Progenitor cell of endocrine pancreas (in vitro differentiated cells): Measurements from ENCODE around the gene OSBP2. TPM values are rescaled to one million over a fixed set of nuclear protein-coding genes. Genes with fewer than 3 reads are reported as not detected.

Experiments
- DNase-seq: peaks from one replicate; pipeline ENCODE4 v3.0.0; 2021; ENCODE audit warnings: low spot score; ENCODE audit not compliant: unreplicated experiment
- H3K27ac Mint-ChIP-seq: 2 replicates; pipeline ENCODE4 v1.8.0; 2021; ENCODE audit warnings: mild to moderate bottlenecking, moderate library complexity, mixed read lengths
- H3K27me3 Mint-ChIP-seq: 2 replicates; pipeline ENCODE4 v1.8.0; 2021; ENCODE audit warnings: mixed read lengths
- H3K36me3 Mint-ChIP-seq: 2 replicates; pipeline ENCODE4 v1.8.0; 2022; ENCODE audit warnings: mixed read lengths; ENCODE audit not compliant: insufficient read depth
- H3K4me1 Mint-ChIP-seq: 2 replicates; pipeline ENCODE4 v1.8.0; 2021; ENCODE audit warnings: low read depth, mixed read lengths
- H3K4me3 Mint-ChIP-seq: 2 replicates; pipeline ENCODE4 v1.8.0; 2021; ENCODE audit warnings: low read depth, mild to moderate bottlenecking, moderate library complexity, mixed read lengths
- H3K9me3 Mint-ChIP-seq: 2 replicates; pipeline ENCODE4 v1.8.0; 2021; ENCODE audit warnings: low read depth, mixed read lengths
- total RNA-seq: library from RNA; stranded (reverse); gene quantifications from 2 replicates; pipeline ENCODE4 v1.2.1, GENCODE V29; 2021
- TF ChIP-seq, protein P1 (sequence below): fragments of 200-600 bp; sonication (generic); IDR thresholded peaks from one replicate; pipeline ENCODE4 v1.5.0; 2021; ENCODE audit warnings: antibody characterized with exemption, mild to moderate bottlenecking; ENCODE audit not compliant: unreplicated experiment

Gene OSBP2
- total RNA-seq, 1 donor from 2014 or later: 8.3 TPM

DNA sequence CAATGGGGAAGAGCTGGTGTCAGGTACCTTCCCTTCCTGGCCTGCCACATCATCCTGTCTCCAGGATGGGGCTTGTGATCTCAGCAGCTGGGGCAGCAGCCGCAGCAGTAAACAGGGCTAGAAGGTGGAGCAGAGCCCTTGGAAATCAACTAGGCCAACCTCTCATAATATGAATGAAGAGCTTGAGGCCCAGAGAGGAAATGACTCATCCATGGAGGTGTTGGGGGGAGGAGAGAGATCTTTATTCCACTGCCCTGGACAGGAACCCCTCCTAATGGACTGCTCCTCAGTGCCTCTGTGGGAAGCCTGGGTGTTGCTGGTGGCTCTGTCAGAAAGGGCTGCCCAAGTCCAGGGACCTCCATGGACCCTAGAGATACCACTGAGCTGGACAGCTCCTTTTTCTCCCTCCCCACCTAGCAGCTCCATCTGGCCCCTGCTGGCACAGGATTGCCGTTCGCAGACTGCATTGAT, 111.8 kb downstream of the OSBP2 start:
- Mint-ChIP-seq H3K27ac (no peak overlapping the region), H3K9me3 (no peaks in the 10 kb centered on the region), H3K4me3 (no peak overlapping the region), H3K4me1 (no peaks in the 10 kb centered on the region), H3K36me3 (no peaks in the 10 kb centered on the region), H3K27me3 (peaks cover 53% of the 10 kb centered on the region)
- TF ChIP-seq, protein P1, sequence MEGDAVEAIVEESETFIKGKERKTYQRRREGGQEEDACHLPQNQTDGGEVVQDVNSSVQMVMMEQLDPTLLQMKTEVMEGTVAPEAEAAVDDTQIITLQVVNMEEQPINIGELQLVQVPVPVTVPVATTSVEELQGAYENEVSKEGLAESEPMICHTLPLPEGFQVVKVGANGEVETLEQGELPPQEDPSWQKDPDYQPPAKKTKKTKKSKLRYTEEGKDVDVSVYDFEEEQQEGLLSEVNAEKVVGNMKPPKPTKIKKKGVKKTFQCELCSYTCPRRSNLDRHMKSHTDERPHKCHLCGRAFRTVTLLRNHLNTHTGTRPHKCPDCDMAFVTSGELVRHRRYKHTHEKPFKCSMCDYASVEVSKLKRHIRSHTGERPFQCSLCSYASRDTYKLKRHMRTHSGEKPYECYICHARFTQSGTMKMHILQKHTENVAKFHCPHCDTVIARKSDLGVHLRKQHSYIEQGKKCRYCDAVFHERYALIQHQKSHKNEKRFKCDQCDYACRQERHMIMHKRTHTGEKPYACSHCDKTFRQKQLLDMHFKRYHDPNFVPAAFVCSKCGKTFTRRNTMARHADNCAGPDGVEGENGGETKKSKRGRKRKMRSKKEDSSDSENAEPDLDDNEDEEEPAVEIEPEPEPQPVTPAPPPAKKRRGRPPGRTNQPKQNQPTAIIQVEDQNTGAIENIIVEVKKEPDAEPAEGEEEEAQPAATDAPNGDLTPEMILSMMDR: no peak
- DNase-seq: no peak

- TF ChIP-seq, protein P1: no peak
- H3K9me3 Mint-ChIP-seq: no peaks in the 10 kb centered on the region
- H3K4me3 Mint-ChIP-seq: no peak overlapping the region
- H3K4me1 Mint-ChIP-seq: no peaks in the 10 kb centered on the region
- H3K27ac Mint-ChIP-seq: no peak overlapping the region
- DNase-seq: no peak
- H3K36me3 Mint-ChIP-seq: no peaks in the 10 kb centered on the region
- H3K27me3 Mint-ChIP-seq: peaks cover 31% of the 10 kb centered on the region
Measured at GRCh38 chr22:30809086-30809485, 114.4 kb downstream of the OSBP2 start.

- H3K36me3 Mint-ChIP-seq: no peaks in the 10 kb centered on the region
- peaks cover 21% of the 10 kb centered on the region for H3K27me3 Mint-ChIP-seq
- no peaks in the 10 kb centered on the region for H3K9me3 Mint-ChIP-seq
- no peak for DNase-seq
- H3K4me3 Mint-ChIP-seq: no peak overlapping the region
- TF ChIP-seq, protein P1: no peak
- no peak overlapping the region for H3K27ac Mint-ChIP-seq
- H3K4me1 Mint-ChIP-seq: no peaks in the 10 kb centered on the region
Measured at GRCh38 chr22:30810105-30810504, 115.4 kb downstream of the OSBP2 start.

- no peaks in the 10 kb centered on the region for H3K4me1 Mint-ChIP-seq
- peaks cover 7% of the 10 kb centered on the region for H3K27me3 Mint-ChIP-seq
- DNase-seq: no peak
- TF ChIP-seq, protein P1: no peak
- no peak overlapping the region for H3K27ac Mint-ChIP-seq
- H3K4me3 Mint-ChIP-seq: no peak overlapping the region
- H3K36me3 Mint-ChIP-seq: no peaks in the 10 kb centered on the region
- H3K9me3 Mint-ChIP-seq: no peaks in the 10 kb centered on the region
Measured at GRCh38 chr22:30813936-30814335, 119.3 kb downstream of the OSBP2 start.

DNA sequence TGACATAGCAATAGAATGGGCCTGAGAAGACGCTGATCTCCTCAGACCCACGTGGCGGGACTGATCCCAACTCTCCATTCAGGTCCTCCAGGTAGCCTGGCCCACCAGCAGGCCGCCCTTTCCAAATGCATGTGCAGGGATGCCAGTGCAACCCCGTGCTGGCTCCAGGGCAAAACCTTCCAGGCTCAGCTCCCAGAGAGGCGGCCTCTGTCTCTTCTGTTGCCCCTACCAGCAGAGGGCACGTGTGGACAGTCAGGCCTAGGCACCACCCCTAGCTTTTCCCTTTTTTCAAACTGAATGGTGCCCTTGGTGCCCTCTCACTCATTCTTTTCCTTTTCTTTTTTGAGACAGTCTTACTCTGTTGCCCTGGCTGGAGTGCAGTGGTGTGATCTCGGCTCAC, 121.7 kb downstream of the OSBP2 start:
- H3K9me3 Mint-ChIP-seq: no peaks in the 10 kb centered on the region
- no peak overlapping the region for H3K4me3 Mint-ChIP-seq
- TF ChIP-seq, protein P1: no peak
- no peaks in the 10 kb centered on the region for H3K36me3 Mint-ChIP-seq
- no peak overlapping the region for H3K27ac Mint-ChIP-seq
- H3K4me1 Mint-ChIP-seq: no peaks in the 10 kb centered on the region
- DNase-seq: no peak
- H3K27me3 Mint-ChIP-seq: peaks cover 28% of the 10 kb centered on the region
